Measurements from ENCODE around the gene HOXC9. TPM values are rescaled to one million over a fixed set of nuclear protein-coding genes. Genes with fewer than 3 reads are reported as not detected.

HOXC9 gene
- total RNA-seq, 3 donors from 2014 or later = 3.8 to 16.8 (median 4.6) TPM

DNA sequence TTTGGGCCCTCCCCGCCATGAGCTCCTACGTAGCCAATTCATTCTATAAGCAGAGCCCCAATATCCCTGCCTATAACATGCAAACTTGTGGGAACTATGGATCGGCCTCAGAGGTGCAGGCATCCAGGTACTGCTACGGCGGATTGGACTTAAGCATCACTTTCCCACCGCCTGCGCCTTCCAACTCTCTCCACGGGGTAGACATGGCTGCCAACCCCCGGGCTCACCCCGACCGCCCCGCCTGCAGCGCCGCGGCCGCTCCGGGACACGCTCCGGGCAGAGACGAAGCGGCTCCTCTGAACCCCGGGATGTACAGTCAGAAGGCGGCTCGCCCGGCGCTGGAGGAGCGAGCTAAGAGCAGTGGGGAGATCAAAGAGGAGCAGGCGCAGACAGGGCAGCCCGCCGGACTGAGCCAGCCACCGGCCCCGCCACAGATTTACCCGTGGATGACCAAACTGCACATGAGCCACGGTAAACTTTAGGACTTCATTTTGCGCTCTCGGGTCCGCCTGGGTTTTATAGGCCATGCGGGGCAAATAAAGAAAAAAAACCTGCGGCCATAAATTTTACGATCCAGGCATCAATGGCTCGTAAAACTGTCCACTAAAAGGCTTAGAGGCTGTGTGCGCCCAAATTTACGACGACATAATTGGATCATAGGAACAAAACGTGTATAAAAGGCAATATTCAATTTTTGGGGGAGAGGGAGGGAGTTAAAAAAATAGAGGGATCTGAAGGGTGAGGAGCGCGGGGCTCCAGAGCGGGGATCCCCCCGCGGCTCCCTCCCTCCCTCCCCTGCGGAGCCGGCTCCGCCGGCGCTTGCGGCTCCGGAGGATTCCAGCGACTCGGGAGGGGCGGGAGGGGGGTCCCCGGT, 33.4 kb downstream of the HOXC9 start:
- H3K4me3 ChIP-seq = peak overlapping the region; percentile 45 to 73 (median 59)
- TF ChIP-seq POLR2AphosphoS5 (IDR thresholded peaks at IDR 0.05) (no peak), POLR2A (IDR thresholded peaks at IDR 0.05) (no peak)
- TF ChIP-seq, protein P1, sequence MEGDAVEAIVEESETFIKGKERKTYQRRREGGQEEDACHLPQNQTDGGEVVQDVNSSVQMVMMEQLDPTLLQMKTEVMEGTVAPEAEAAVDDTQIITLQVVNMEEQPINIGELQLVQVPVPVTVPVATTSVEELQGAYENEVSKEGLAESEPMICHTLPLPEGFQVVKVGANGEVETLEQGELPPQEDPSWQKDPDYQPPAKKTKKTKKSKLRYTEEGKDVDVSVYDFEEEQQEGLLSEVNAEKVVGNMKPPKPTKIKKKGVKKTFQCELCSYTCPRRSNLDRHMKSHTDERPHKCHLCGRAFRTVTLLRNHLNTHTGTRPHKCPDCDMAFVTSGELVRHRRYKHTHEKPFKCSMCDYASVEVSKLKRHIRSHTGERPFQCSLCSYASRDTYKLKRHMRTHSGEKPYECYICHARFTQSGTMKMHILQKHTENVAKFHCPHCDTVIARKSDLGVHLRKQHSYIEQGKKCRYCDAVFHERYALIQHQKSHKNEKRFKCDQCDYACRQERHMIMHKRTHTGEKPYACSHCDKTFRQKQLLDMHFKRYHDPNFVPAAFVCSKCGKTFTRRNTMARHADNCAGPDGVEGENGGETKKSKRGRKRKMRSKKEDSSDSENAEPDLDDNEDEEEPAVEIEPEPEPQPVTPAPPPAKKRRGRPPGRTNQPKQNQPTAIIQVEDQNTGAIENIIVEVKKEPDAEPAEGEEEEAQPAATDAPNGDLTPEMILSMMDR (IDR thresholded peaks at IDR 0.05) = no peak
- intact Hi-C loops (cut with DNase I; ENCODE audit: low total_unique reads) = no loop called here
- H3K9me3 ChIP-seq = no peaks in the 10 kb centered on the region
- H3K36me3 ChIP-seq = no peaks in the 10 kb centered on the region
- no peaks in the 10 kb centered on the region for H3K27me3 ChIP-seq
- H3K4me1 ChIP-seq = peaks cover 5 to 10% of the 10 kb centered on the region in 2 donors
- H3K27ac ChIP-seq = peak overlapping the region; percentile 52 to 71
- DNase-seq (ENCODE audit: low spot score in 2 of 2) = no peak

DNA sequence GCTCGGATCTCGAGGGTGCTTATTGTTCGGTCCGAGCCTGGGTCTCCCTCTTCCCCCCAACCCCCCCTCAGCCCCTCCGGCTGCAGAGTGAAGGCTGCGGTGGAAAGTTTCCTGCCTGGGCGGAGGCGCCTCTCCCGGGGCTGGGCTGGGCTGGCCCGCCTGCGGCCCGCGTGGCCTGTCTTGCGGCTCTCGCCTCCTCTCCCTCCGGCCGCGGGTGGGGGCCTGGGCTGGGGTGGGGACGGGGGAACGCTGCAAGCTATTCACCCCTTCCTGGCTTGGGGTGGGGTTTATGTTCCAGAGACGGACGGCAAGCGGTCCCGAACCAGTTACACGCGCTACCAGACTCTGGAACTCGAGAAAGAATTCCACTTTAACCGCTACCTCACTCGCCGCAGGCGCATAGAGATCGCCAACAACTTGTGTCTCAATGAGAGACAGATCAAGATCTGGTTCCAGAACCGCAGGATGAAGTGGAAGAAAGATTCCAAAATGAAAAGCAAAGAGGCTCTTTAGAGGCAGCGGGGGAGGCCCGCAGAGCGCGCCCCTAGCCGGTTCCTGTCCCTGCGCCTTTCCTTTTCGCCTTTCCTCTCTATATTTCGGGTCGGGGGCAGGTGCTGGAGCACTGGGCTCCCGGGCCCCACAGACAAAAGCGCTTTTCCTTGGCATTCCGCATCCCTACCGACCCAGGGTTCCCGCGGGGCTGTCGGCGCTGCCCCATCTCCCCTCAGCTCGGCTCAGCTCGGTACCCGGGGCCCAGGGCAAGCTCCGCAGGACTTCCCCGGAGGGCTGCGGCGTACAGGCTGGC, 34.2 kb downstream of the HOXC9 start:
- no peak for DNase-seq (ENCODE audit: low spot score in 2 of 2)
- Histone ChIP-seq H3K9me3 (no peaks in the 10 kb centered on the region), H3K36me3 (no peaks in the 10 kb centered on the region), H3K27me3 (no peaks in the 10 kb centered on the region), H3K27ac (peak overlapping the region; percentile 52 to 71), H3K4me3 (peak overlapping the region; percentile 45 to 73 (median 59)), H3K4me1 (peaks cover 5 to 12% of the 10 kb centered on the region in 2 donors)
- TF ChIP-seq, protein P1 (IDR thresholded peaks at IDR 0.05) = no peak
- no peak for TF ChIP-seq POLR2AphosphoS5 (IDR thresholded peaks at IDR 0.05)
- no peak for TF ChIP-seq POLR2A (IDR thresholded peaks at IDR 0.05)
- intact Hi-C loops (cut with DNase I; ENCODE audit: low total_unique reads) = no loop called here

DNA sequence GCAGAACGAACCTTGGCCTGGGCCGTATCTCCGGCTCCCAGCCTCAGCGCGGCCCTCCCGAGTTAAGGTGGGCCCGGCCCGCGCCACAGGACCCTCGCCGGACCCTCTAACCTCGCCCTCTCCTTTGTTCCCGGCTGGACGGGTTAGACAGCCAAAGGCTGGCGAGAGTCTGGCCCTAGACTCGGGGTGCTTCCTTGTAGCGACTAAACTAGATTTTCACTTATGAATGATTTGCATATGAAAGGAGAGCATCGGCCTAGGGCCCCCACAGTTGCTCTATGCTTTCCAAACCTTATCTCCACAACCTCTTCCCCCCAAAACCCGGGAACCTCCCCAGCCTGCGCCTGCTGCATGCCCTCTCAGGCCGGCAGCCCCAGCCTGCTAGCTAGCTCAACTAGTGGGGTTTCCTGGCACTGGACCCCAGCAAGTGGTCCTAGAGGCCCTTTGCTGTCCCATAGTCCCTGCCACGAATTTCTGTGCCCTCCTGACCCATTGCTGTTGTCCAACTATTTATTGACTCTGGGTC, 34.9 kb downstream of the HOXC9 start:
- no peaks in the 10 kb centered on the region for H3K27me3 ChIP-seq
- intact Hi-C loops (cut with DNase I; ENCODE audit: low total_unique reads) = no loop called here
- TF ChIP-seq POLR2AphosphoS5 (IDR thresholded peaks at IDR 0.05) (no peak), POLR2A (IDR thresholded peaks at IDR 0.05) (no peak)
- TF ChIP-seq, protein P1 (IDR thresholded peaks at IDR 0.05) = no peak
- H3K9me3 ChIP-seq = no peaks in the 10 kb centered on the region
- no peak for DNase-seq (ENCODE audit: low spot score in 2 of 2)
- H3K36me3 ChIP-seq = no peaks in the 10 kb centered on the region
- H3K4me1 ChIP-seq = peaks cover 5 to 12% of the 10 kb centered on the region in 2 donors
- peak overlapping the region; percentile 45 to 73 (median 59) for H3K4me3 ChIP-seq
- peak overlapping the region in 1 of 2 donors; percentile 71 for H3K27ac ChIP-seq

DNA sequence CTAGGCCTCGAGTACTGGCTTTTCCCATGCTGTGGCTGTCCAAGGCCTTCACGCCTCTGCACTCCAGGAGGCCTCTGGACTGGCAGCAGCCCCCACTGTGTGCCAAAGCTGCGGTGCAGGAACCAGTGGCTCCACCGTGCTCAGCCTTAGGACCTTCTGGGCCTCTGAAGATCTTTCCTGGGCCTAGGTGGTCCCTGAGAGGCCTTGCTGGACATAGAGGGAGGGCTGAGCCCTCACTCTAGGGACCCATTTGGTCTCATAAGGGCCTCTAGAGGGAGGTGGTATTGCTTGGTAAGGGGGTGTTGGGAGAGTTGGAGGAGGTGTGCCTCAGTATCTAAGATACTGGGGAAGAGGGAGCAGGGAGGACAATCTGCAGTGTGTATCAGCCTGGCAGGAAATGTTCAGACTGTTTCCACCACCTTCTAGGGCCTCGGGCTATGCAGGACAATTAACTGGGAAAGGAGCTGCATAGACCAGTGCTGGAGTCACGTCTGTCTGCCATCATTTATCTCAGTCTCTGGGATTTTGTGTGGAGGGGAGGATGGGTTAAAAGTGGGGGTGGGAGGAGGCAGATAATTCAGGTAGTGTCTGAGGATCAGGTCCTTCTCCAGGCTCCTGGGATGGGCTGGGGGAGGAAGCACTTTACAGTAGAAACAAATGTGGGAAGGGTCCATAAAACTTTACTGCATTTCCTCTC, 35.8 kb downstream of the HOXC9 start:
- TF ChIP-seq POLR2AphosphoS5 (IDR thresholded peaks at IDR 0.05) (no peak), POLR2A (IDR thresholded peaks at IDR 0.05) (no peak)
- TF ChIP-seq, protein P1 (IDR thresholded peaks at IDR 0.05) = no peak
- intact Hi-C loops (cut with DNase I; ENCODE audit: low total_unique reads) = no loop called here
- no peak for DNase-seq (ENCODE audit: low spot score in 2 of 2)
- H3K27ac ChIP-seq = peak overlapping the region in 1 of 2 donors; percentile 38
- no peaks in the 10 kb centered on the region for H3K27me3 ChIP-seq
- H3K4me1 ChIP-seq = peaks cover 5 to 12% of the 10 kb centered on the region in 2 donors
- no peaks in the 10 kb centered on the region for H3K36me3 ChIP-seq
- no peaks in the 10 kb centered on the region for H3K9me3 ChIP-seq
- H3K4me3 ChIP-seq = no peak overlapping the region

Measured in breast epithelium (tissue), 4 donors.